Measurements from ENCODE around the gene CASP2.

DNA sequence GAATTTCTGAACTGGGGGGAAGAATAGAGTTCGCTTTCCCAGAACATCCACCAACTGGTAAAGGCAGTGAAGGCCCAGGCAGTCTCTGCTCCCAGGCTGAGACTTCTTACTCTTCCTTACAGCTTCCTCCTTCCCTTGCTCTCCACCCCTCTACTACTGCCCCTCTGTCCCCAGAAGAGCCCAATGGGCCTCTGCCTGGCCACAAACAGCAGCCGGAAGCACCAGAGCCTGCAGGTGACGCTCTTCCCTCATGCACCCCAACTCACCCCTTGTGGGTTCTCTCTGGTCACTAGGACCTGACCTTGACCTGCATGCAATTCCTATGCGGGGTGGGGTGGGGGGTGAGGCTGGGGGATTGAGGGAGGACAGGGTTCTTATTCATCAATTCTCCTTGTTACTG is 57.9 kb downstream of the CASP2 start:
- TF ChIP-seq, protein P1, sequence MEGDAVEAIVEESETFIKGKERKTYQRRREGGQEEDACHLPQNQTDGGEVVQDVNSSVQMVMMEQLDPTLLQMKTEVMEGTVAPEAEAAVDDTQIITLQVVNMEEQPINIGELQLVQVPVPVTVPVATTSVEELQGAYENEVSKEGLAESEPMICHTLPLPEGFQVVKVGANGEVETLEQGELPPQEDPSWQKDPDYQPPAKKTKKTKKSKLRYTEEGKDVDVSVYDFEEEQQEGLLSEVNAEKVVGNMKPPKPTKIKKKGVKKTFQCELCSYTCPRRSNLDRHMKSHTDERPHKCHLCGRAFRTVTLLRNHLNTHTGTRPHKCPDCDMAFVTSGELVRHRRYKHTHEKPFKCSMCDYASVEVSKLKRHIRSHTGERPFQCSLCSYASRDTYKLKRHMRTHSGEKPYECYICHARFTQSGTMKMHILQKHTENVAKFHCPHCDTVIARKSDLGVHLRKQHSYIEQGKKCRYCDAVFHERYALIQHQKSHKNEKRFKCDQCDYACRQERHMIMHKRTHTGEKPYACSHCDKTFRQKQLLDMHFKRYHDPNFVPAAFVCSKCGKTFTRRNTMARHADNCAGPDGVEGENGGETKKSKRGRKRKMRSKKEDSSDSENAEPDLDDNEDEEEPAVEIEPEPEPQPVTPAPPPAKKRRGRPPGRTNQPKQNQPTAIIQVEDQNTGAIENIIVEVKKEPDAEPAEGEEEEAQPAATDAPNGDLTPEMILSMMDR (IDR thresholded peaks at IDR 0.05; ENCODE audit: low read depth, low read length): no peak
- TF ChIP-seq MYC (IDR thresholded peaks at IDR 0.05; ENCODE audit: low read depth, low read length) (no peak), POLR2A (IDR thresholded peaks at IDR 0.05; ENCODE audit: extremely low read depth, insufficient read length) (no peak)
